ENCODE data around the gene TRH.
"Not testable (repeated sequence)": the region's sequence is repeated elsewhere in the genome, so short reads cannot be mapped to it uniquely, and the experiment has no call there.

TRH gene

DNA sequence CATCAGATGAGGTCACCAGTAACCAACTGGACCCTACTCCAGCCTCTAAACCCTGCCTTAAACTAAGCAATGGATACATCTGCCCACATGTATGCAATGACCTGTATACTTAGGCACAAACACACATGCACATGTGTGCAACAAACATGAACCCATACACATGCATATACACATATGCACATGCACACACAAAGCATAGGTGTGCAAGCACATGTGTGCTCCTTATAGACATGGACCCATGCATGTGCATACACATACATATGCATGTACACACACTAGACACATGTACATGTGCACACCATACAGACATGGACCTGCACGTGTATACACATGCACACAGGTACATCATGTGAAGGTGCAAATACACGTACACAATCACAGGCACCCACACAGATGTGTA lies 8.6 kb upstream of the TRH start:
- no peak for DNase-seq (ENCODE audit: low read depth)

DNA sequence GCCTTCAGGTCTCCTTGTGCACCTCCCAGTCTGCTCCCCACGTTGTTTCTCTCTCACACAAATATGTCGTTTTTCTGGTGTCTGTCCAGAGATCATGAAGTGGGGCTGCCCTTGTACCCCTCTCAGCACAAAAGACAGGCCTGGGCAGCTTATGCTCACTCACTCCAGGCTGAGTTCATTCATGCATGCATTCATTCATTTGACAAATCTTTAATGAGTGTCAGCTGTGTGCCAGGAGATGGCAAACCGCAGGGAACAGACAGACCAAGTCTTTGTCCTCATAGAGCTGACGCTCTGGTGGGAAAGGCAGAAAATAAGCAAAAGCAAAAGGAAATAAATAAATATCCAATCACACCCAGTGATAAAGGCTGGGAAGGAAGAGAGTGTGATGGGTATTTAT lies 7.6 kb upstream of the TRH start:
- DNase-seq (ENCODE audit: low read depth), result no peak

DNA sequence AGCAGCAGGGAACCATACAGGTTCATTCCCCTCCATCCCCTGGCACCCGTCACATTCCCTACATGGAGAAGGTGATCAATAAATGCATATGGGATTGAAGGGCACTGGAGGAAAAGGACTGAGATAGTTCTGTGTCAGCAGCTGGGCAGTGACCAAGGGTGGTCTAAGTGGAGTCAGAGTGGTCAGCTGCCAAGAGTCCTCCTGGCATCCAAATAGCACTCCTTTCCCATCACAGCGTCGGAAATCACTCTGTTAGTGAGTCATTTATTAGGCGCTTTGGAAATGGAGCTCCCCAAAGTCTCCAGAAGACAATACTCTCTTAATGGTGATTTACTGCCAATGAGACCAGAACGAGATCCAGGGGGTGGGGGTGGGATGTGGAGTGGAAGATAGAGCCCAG lies 6.8 kb upstream of the TRH start:
- no peak for DNase-seq (ENCODE audit: low read depth)

DNA sequence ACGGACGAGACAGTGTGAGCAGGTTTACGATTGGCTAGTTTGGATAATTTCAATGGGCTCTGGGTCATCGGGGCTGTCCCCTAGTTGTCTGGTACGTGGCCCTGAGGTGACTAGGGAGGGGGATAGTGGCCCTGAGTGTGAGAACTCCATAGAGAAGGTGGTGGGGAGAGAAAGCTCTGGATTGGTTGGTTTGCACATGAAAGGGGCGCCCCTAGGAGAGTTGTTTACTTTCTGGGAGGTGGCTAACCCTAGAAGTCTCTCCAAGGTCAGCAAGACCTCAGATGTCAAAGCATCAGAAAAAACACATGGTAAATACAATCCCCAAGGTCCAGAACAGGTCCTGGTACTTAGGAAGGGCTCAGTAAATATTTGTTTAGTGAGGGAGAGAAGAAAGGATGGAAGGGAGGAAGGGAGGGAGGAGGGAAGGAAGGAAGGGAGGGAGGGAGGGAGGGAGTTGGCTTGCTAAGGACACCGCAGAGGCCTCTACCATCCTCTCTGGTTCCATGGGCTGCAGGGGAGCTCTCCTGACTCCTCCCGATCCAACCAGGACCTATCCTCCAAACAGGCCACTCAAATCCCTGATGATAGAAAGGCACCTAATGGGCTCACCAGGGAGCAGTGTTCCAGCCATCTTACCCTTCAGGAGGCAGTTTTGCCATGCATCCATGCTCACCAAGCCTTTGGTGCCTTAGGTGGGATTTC lies 3.0 kb upstream of the TRH start:
- DNase-seq (ENCODE audit: low read depth), result no peak

DNA sequence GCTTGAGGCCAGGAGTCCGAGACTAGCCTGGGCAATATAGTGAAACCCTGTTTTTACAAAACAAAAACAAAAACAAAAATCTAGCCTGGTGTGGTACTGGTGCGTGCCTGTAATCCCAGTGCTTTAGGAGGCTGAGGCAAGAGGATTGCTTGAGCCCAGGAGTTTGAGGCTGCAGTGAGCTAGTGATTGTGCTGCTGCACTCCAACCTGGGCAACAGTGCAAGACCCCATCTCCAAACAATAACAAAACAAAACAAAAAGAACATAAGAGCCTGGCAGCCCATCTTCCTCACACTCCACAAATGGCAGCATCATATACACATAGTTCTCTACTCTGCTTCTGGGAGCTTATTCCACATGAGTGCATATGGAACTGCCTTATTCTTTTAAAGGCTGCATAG lies 2.2 kb upstream of the TRH start:
- no peak for DNase-seq (ENCODE audit: low read depth)

DNA sequence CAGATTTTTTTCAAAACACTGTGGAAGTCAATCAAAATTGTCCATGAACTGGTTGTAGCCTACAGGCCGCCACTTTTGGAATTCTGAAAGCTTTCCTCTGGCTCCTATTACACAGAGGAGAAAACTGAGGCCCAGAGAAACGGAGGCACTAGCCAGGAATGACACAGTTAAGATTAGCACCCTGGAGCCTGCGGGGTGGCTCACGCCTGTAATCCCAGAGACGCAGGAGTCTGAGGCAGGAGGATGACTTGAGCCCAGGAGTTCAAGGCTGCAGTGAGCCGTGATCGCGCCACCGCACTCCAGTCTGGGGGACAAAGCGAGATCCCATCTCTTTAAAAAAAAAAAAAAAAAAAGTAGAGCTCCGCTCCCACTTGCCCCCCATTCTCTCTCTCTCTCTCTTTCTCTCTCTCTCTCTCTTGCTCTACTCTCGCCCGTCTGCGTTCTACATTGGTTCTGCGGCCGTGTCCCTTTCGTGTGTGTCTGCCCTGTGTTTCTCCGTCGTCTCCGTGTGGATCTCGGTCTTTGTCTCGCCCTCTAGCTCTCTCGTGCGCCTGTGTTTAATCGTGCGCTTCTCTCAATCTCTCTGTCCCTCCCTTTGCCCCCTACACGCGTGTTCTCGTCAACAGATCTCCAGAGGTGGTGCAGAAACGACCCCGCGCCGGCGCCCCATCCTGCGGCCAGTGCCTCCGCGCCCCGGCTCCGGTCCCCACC lies 512 bp upstream of the TRH start:
- no peak for DNase-seq (ENCODE audit: low read depth)

DNA sequence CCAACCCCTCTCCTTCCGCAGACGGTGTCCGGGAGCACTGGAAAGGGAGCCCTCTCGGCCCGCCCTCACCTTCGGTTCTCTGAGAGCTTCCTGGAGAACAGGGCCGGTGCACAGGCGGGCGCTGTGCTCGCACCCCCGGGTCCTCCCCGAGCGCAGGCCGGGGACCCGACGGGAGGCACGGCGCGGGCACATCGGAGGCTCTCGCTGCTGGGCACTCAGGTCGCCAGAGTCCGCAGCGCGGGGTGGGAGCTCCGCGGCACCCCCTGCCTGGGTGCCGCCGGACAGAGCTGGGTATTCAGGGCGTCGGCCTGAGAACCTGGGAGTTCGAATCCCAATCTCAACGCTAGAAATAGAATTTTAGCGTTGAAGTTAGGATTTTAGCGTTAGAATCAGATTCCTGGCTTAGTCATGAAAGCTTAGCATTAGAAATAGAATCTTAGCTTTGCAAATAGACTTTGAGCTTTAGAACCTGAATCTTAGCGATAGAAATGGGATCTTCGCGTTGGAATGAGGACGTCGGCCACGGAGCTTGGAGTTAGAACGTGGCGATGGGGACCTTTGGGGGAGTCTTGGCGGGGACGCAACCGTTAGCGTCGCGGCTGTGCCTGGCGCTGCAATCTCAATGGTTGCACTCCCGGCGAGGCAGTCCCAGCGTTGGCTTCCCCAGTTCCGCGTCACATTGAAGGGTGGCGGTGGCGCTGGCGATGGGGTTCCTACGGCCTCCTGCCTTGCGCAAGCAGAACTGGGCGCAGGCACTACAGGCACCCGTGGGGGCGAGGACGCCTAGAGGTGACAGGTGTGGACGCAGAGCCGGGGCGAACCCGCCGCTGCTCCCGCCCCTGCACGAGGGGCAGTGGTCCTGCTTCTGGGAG lies 549 bp downstream of the TRH start:
- DNase-seq (ENCODE audit: low read depth), result peak; percentile 7

DNA sequence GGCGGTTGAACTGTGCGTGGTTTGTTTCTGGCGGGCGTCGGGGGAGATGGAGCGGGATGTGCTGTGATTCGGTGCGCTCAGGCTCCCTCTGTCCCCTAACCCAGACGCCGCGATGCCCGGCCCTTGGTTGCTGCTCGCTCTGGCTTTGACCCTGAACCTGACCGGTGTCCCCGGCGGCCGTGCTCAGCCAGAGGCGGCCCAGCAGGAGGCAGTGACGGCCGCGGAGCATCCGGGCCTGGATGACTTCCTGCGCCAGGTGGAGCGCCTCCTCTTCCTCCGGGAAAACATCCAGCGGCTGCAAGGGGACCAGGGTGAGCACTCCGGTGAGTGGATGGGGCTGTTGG lies 1.2 kb downstream of the TRH start:
- DNase-seq (ENCODE audit: low read depth), result no peak

DNA sequence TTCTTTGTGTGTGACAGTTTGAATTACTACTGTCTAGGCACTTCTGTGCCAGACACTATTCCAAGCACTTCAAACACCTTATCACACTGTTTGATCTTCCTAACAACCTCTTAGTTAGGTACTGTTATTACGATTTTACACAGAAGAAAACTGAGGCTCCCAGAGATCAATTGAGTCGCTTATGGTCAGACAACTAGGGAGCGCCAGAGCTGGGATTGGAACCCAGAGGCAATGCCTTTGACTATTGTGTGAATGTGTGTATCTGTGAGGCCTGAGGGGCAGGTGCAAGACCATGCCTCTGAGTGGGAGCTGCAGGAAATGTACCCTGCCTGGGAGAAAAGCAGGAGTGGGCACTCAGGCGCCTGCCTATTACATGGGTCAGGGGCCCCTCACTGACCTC lies 1.8 kb downstream of the TRH start:
- DNase-seq (ENCODE audit: low read depth), result no peak

DNA sequence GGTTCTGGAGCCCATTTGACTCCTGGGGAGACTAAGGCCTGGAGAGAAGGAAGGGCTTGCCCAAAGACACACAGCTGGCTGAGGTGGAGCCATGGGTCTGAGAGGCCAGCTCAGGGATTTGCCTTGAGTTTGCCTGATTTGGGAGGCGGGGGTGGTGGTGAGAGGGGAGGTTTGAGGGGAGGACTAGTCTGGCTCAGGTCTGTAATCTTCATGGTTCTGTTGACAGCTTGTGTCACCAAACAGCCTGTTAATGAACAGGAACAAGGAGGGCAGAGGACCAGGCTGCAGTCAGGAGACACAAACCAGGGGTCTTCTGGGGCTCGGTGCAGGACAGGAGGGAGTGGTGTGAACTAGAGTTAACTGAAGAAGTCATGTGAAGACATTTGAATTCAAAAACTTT lies 3.6 kb downstream of the TRH start:
- no peak for DNase-seq (ENCODE audit: low read depth)

DNA sequence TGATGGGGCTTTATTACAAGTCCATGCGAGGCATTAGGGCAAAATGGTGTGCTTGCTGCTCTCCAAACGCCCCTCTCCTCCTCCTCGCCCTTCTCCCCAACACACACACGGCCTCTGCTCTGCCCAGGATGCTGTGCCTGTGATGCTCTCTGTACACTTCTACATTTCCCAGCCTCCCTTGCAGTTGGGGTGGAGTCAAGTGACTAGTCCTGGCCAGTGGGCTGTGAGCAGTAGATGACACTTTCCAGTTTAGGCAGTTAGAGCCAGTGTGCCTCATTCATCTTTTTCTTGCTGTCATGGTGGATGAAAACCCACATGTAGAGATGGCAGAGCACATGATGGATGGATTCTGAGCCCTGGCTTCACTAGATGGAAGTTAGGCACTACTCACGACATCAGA lies 5.4 kb downstream of the TRH start:
- no peak for DNase-seq (ENCODE audit: low read depth)

DNA sequence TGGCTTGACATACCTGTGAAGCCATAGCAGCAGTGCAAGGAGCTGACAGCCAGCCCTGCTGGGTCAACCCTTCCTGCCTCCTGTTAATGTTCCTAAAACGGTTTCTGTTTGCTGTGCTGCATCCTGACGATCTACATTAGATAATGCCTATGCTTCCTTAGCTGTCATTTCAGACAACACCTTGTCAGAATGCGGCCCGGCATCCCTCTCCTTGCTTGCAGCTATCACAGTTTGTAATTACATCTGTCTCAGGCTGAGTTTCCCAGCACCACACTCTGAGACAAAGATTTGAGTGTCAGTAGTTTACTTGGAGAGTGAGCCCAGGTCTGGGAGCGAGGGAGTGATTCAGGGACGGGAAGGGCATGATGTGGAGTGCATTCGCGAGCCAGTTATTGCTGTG lies 9.0 kb downstream of the TRH start:
- DNase-seq (ENCODE audit: low read depth), result no peak

DNA sequence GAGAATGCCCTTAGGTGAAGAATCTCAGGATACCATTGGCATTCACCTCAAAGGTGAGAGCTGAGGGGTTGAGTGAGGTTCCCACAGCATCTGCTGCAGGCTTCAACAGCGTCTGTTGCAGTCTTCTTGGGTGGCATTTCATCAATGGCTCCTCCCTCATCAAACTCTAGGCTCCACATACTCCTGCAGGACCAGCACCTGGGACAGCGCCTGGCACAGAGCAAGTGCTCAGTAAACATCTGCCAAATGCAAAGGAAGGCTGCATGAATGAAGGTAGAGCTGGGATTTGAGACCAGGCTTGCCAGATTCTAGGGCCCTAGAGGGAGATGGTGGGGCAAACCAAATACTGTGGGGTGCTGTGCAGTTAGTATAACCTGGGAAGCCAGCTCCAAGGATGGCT lies 9.6 kb downstream of the TRH start:
- DNase-seq (ENCODE audit: low read depth), result no peak

DNA sequence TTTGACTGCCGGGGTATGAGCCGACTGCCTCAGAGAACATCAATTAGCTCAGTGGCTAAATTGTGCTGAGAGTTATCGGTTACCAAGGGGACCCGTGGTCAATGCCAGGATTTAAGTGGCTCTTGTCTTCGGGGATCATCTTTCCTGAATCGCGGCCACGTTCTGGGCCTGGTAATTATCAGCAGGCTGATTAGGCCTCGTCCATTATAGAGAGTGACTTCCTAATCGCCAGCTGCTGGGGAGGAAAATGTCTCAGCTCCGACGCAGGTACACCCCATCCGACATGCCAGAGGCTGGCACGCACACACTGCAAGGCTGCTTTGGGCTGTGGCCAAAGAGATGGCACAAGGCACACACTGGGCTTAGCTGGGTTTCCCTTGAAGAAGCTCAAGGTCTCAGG lies 10.6 kb downstream of the TRH start:
- no peak for DNase-seq (ENCODE audit: low read depth)

DNA sequence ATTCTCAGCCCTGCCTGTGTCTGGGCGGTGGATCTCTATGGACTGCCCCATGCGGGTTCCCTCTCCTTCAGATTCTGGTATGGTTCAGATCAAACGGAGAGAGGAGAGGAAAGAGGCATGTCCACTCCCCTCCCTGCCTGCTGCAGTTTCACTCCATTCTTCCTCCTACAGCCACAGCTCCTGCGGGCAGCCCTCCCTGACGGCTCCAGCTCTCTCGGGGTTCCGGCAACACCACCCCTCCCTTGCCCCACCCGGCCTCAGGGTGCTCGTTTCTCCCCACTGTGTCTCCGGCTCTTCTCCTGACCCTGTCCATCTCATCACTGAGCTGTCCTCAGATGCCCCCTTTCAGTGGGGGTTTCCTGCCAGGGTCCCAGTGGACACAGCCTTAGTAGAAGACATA lies 13.9 kb downstream of the TRH start:
- no peak for DNase-seq (ENCODE audit: low read depth)

DNA sequence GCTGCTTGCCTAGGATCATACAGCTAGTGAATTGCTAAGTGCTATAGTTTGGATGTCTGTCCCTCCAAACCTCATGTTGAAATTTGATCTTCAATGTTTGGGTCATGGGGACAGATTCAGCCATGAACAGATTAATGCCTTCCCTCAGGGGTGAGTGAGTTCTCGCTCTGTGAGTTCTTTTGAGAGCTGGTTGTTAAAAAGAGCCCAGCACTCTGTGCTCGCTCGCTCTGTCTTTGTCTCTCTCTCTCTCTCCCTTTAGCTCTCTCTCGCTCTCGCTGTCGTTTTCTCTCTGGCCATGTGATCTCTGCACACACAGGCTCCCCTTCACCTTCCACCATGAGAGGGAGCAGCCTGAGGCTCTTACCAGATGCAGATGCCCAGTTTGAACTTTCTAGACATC lies 14.9 kb downstream of the TRH start:
- DNase-seq (ENCODE audit: low read depth), result no peak

DNA sequence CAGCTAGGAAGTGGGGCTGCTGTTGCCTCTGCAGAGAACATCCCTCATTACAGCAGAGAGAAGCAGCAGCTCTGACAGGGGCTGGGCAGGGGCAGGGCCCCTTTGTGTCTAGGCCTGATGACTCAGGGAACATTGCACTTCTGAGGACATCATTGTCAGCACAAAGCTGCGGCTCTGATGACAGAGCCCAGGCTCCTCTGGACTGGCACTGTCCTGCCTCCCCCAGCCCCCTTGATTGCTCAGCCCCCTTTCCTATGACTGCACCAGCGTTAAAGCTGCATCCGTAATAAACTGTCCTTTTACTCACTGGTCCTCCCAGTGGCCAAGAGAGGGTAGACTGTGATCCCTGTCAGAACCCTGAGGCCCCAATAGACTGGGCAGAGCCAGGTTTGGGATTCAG lies 18.3 kb downstream of the TRH start:
- no peak for DNase-seq (ENCODE audit: low read depth)

DNA sequence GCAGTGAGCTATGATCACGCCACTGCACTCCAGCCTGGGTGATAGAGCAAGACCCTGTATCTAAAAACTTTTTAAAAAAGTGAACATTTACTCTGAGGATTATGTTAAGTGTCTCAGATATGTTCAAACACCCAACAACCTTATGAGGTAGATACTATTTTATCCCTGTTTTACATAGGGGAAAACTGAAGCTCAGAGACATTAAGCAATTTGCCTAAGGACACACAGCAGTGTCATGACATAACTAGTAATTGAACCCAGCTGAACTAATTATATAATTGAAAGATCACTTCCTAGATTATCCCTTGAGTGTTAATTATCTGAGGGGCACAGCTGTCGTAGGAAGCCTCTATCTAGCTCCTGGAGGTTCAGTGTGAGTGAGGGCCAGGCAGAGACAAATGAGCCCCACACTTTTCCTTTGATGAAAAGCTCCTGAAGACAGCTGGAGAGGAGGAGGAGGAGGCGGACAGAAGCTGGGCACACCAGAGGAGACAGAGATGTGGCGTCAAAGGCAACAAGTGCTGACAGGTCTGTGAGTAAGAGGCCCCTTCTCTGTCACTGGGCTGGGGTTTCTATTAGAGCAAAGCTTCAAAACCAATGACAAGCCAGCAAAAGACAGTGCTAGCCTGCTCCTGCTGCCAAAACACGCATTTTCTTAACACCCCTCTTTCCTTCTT lies 20.5 kb downstream of the TRH start:
- DNase-seq (ENCODE audit: low read depth), result no peak

DNA sequence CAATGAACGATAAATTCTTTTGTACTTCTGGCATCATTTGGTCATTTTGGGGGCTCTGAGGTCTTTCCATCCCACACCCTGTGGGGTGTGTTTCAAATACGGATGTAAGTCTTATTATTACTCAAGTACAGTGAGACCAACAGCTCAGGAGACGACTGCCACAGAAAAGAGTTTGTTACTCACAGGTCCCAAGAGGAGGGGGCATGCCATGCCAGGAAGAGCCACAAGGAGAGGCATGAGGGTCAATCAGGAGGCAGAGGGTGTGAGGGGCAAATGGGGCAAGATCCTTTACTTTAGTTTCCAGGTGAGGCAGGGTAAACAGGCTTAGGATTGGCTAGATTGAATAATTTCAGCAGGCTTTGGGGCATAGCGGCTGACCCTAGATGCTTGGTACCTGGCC lies 21.6 kb downstream of the TRH start:
- no peak for DNase-seq (ENCODE audit: low read depth)

DNA sequence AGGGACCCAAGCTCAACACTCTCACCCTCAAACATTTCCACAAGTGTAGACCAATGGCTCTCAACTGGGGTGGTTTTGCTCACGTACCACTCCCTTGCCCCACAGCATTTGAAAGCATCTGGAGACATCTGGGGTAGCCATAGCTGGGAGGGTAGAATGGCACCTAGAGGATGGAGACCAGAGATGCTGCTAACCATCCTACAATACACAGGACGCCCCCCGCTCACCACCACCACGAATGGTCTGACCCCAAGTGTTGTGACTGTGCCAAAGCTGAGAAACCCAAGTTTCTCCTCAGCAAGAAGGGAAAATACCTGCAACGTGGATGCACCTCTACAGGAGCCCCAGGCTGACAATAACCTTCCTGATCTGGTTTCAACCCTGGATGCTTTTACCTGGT lies 24.7 kb downstream of the TRH start:
- DNase-seq (ENCODE audit: low read depth), result not testable (repeated sequence)

DNA sequence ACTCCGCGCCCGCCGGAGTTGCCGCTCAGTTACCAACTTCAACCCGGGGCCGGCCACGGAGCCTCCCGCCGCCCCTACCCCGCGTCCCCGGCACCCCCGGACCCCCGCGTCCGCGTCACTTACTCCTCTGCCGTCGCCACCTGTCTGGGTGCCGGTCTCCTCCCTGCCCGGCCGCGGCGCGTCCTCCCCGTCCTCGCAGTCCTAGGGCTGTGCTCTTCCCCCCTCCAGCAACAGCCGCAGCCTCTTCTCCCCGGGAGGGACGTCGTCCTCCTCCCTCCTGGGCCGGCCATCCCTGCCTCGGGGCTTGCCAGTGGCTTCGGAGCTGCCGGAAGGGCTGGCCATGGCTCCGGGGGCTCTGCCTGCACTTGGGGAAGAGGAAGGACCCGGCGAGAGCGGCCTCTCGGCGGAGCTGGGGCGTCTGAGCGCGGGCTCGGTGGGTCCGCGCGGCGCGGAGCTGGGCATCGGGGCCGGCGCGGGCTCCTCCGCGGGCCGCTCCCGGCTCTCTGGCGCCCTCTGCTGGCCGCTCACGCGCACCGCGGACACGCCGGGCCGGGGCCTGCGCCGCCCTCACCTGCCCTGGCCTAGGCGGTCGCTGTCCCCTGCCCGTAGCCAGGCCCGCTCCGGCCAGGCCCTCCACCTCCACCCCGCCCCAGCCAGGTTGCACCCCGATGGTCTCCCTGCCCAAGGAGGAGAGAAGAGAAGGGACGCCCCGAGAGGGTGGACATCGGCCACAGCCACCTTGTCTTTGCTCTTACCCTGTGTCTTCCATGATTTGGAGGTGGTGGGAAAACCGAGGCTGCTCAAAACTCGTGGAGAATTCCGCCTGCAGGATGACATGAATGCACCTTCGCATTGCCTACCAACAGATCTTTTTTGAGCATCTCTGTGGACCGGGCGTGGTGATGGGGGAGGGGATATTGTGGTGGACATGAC lies 28.4 kb downstream of the TRH start:
- DNase-seq (ENCODE audit: low read depth), result peak; percentile 69

DNA sequence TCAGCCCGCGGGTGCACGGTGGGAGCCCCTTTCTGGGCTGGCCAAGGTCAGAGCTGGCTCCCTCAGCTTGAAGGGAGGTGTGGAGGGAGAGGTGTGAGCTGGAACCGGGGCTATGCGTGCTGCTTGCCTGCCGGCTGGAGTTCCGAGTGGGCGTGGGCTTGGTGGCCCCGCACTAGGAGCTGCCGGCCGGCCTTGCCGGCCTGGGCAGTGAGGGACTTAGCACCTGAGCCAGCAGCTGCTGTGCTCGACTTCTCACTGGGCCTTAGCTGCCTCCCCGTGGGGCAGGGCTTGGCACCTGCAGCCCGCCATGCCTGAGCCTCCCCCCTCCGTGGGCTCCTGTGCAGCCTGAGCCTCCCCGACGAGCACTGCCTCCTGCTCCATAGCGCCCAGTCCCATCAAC lies 36.0 kb downstream of the TRH start:
- no peak for DNase-seq (ENCODE audit: low read depth)

Data from activated T-cell treated with anti-CD3 and anti-CD28 coated beads for 48 hours (primary cell).